HG02798 (cell line): ENCODE results near the gene MLH1.

Source experiments
- ATAC-seq: cut with Tn5 transposase; IDR thresholded peaks from one replicate; pipeline ENCODE4 v1.9.1; 2021; ENCODE audit warnings: mild to moderate bottlenecking; ENCODE audit not compliant: unreplicated experiment, poor library complexity

MLH1 gene

DNA sequence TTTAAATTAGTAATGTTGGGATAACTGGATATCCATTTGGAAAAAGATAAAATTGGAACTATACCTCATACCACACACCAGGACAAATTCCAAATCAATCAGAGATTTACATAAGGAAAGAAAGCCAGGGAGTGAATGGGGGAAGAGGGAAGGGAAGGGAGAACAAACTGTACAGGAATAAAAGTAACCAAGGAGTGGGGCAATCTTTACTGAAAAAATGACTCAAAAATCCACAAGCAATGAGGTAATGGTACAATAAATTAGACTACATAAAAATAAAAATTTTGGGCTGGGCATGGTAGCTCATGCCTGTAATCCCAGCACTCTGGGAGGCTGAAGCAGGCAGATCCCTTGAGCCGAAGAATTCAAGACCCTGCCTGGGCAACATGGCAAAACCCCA lies 82.6 kb downstream of the MLH1 start:
- ATAC-seq, result no peak

DNA sequence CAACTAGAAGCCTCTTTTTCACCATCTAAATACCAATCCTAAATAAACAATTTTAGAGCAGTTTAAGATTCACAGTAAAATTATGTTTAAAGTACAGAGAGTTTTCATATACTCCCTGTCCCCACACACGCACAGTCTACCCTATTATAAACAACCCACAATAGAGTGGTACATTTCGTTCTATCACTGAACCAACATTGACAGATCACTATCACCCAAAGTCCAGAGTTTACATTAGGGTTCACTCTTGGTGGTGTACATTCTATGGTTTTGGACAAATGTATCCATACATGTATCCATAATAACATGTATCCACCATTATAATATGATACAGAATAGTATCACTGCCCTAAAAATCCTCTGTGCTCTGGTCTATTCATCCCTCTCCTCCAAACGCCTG lies 89.0 kb downstream of the MLH1 start:
- no peak for ATAC-seq

DNA sequence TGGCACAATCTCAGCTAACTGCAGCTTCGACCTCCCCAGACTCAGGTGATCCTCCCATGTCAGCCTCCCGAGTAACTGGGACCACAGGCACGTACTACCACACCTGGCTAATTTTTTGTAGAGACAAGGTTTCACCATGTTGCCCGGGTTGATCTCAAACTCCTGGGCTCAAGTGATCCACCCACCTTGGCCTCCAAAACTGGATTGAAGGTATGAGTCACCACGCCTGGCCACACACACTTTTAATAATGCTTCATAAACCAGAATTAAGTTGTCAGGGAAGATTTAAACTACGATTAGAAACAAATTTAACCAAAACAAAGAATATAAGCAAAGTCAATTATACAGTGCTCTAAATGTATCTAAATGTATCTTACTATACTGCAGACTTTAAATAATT lies 93.6 kb downstream of the MLH1 start:
- ATAC-seq, result no peak

DNA sequence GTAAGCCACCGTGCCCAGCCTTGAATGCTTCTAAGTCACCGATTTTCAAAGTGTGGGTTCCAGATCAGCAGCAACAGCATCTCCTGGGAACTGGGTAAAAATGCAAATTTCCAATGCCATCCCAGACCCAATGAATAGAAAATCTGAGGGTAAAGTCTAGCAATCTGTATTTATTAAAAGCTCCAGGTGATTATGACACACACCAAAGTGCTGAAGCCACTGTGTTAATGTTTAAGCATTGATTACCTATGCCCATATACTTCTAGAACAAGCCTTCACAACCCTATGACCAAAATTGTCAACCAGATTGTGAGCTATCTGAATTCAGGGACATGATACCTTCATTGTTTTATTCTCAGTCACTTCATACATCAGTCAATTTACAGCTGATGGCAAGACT lies 94.6 kb downstream of the MLH1 start:
- no peak for ATAC-seq

DNA sequence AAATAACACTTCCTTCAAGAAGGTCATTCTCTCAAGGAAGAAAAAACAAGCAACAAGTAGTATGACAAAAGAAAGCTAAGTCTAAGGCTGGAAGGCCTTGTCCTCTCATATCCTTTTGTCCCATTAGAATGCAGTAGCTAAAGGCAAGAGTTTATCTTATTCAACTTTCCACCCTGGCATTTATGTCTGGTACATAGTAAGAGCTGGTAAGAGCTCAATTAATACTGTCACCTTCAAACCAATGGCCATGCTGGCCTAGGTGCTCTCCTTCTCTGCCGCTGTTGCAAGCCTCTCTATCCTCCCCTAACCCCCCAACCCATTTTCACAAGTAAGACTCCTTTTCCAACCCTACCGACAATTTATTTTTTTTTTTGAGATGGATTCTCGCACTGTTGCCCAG lies 99.2 kb downstream of the MLH1 start:
- no peak for ATAC-seq

DNA sequence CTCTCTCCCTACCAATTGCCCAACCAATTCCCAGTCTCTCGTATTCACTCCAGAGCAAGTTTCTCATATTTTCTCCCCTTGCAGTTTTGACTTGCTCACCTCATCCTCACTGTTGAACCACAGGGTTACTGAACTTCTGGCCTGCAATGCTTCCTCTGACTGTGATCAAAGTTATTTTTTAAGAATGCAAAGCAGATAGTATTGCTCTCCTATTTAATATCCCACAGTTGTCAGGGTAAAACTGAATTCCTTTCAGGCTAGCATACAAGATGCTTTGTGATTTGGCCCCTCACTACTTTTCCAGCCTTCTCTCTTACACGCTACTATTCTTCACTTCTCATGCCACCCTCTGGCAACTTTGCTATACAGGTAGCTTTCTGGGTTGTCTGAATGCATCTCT lies 100.2 kb downstream of the MLH1 start:
- no peak for ATAC-seq

DNA sequence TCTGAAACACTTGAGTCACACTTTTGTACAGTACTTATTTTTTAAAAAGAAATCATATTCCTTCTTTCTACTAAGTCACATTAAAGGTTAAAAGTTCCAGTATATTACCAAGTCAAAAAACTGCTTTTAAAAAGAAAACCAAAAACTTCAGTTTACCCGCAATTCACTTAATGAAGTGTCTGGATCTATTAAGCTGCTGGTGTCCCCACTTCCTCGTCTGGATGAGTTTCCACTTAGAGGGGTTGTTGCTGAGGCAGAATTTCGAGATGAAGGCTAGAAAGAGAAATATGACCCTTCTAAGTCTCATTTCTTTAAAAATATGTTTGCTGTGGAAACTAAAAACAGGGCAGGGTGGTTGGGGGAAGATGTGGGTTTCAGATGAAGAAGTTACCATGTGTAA lies 101.3 kb downstream of the MLH1 start:
- no peak for ATAC-seq

DNA sequence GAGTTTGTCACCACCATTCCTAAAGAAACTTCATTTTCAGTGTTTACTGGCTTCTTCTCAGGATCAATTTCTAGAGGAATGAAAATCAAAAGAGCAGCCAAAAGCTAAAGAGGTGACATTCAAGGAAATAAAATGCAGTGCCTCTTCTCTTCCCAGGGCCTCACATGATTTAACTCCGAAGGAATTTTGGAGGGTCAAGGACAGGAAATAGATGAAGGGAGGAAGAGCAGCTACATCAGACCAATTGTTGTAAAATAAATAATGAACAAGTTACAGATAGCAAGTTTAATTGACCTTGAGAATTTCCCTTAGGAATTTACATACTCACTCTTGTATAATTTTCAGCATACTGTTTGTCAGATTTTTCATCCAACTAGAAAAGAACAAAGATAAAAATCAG lies 103.0 kb downstream of the MLH1 start:
- no peak for ATAC-seq

DNA sequence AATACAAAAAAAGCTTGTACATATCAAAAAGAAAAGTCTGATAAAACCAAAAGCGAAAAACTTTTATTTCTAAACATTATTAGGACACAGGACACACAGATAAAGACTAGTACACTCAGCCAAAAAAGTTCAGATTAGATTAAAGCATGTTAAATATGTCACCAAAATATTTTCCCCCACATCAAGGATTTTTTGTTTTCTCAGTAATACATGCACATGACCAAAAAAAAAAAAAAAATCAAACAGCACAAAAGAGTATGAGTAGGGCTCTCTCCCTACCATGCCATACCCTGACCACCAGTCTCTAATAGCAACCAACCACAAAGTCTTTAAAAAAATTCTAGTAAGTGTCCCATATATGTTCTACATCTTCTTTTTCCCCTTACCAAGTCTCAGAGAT lies 103.7 kb downstream of the MLH1 start:
- no peak for ATAC-seq

DNA sequence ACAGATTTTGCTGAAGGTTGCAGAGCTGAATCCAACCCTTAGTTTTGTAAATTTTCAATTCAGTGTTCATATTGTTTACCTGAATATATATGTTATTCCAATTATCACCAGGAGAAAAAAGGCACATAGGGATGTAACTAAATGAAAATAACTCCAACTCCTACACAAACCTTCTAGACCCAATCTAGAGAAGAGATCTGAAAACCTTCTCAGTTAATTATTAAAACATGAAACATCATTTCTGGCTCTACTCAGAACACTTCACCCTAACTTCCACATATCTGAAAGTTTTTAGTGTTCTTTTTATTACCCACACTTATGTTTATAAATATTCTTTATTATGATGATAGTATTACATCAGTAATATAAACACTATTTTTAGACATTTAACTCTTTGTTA lies 104.5 kb downstream of the MLH1 start:
- ATAC-seq, result no peak

DNA sequence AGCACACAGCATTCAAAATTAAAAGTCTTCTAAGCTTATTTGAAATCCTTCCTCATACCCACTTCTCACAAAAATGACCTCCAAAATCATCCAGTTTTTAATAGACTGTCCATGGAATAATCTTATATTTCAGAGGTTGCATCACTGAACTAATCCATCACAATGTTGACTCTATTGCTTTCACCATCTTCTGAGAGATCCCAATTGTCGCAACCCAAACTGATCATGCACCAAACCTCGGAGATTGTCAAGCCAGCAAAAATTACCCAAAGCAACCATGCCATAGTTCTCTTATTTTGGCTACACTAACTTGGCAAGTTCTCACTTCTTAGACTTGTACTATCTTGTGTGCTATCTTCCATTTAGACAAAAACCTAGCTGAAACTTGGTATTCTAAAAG lies 105.6 kb downstream of the MLH1 start:
- ATAC-seq, result no peak

DNA sequence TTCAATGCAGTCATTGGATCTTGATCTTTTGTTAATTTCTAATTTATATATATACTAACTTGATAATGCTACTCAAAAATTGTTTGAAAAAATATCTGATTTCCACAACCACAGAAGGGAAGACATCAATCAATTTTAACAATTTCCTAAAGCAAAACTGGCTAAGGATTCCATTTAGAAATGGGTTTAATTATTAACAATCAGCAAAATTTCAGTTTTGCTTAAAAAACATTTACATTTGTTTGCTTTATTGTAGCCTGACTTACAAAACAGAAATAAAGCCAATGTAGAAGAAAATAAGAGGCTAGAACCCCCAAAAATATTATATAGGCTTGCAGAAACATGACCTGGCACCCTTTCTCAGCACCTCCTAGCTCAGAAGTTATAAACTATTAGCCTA lies 106.2 kb downstream of the MLH1 start:
- ATAC-seq, result no peak

DNA sequence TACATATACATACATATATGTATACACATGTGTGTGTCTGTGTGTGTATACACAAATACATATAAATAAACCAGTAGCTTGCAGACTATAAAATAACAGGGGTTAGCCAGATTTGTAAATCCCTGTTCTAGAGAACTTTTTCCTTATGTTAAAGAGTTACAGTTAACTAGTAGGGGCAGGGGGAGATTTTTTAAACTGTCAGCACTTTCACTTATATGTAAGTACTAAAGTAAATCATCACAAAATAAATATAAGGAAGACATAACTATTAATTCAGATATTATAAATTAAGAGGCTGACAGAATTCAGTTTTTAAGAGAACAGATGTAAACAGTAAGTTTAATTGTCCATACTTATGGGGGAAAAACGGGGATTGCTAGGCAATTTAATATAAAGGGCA lies 107.1 kb downstream of the MLH1 start:
- ATAC-seq, result no peak
